Measurements from ENCODE around the gene KRTAP6-2. TPM values are rescaled to one million over a fixed set of nuclear protein-coding genes. Genes with fewer than 3 reads are reported as not detected.

KRTAP6-2 gene
- total RNA-seq, 4 donors from 2014 or later = not detected

DNA sequence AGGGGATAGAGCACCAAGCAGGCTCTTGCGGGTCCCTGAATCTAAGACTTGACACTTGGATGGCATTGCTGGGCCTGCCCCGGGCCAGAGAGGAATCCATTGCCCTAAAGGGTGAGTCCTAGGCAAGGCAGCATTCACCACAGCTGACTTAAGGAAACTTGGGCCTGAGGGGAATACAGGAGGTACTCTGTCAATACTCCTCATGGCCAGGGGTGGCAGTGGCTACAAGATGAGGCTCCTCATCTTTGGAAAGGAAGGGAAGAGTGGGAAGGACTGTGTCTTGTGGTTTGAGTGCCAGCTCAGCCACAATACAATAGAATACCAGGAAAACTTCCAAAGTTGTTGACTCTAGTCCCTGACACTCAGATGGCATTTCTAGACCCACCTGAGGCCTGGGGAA, 7.3 kb upstream of the KRTAP6-2 start:
- Histone ChIP-seq H3K4me1 (no peaks in the 10 kb centered on the region), H3K9me3 (no peaks in the 10 kb centered on the region), H3K27ac (replicated peaks in 1 of 4) (no peak overlapping the region), H3K36me3 (no peaks in the 10 kb centered on the region), H3K4me3 (no peak overlapping the region), H3K27me3 (no peaks in the 10 kb centered on the region)
- no CpG with 5 or more reads among the region's 2 CpGs for WGBS
- intact Hi-C loops (cut with DNase I) = no loop called here
- TF ChIP-seq POLR2AphosphoS5 (IDR thresholded peaks at IDR 0.05) (no peak), POLR2A (IDR thresholded peaks at IDR 0.05; ENCODE audit: low read depth) (no peak), EP300 (IDR thresholded peaks at IDR 0.05) (no peak)
- DNase-seq (ENCODE audit: extremely low spot score) = no peak

DNA sequence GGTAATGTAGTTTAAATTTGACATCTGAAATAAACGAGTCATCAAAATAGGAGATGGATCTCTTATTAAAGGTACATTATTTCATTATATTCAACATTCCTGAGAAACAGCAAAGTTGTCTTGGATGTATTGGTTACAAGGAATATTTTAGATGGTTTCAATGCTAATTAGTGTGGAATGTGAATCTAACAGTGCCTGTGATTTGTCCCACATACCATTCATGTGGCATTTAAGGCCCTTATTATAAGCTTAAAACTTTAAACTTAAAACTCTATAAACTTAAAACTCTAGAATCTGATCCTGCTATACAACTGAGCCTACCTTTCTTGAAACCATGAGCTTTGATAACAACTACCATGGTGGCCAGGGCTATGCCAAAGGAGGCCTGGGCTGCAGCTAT, 2.1 kb upstream of the KRTAP6-2 start, which contains the start of gene KRTAP22-1:
KRTAP22-1 (plus strand) TSS at position 301 of the 400 bp plus-strand sequence.
- TF ChIP-seq POLR2A (IDR thresholded peaks at IDR 0.05; ENCODE audit: low read depth) = no peak
- no peak for TF ChIP-seq EP300 (IDR thresholded peaks at IDR 0.05)
- TF ChIP-seq POLR2AphosphoS5 (IDR thresholded peaks at IDR 0.05) = no peak
- TF ChIP-seq, protein P1, sequence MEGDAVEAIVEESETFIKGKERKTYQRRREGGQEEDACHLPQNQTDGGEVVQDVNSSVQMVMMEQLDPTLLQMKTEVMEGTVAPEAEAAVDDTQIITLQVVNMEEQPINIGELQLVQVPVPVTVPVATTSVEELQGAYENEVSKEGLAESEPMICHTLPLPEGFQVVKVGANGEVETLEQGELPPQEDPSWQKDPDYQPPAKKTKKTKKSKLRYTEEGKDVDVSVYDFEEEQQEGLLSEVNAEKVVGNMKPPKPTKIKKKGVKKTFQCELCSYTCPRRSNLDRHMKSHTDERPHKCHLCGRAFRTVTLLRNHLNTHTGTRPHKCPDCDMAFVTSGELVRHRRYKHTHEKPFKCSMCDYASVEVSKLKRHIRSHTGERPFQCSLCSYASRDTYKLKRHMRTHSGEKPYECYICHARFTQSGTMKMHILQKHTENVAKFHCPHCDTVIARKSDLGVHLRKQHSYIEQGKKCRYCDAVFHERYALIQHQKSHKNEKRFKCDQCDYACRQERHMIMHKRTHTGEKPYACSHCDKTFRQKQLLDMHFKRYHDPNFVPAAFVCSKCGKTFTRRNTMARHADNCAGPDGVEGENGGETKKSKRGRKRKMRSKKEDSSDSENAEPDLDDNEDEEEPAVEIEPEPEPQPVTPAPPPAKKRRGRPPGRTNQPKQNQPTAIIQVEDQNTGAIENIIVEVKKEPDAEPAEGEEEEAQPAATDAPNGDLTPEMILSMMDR (IDR thresholded peaks at IDR 0.05) = no peak
- Histone ChIP-seq H3K36me3 (no peaks in the 10 kb centered on the region), H3K27me3 (no peaks in the 10 kb centered on the region), H3K9me3 (no peaks in the 10 kb centered on the region), H3K4me1 (no peaks in the 10 kb centered on the region), H3K27ac (replicated peaks in 1 of 4) (no peak within 1 kb of the TSS), H3K4me3 (no peak within 1 kb of the TSS)
- intact Hi-C loops (cut with DNase I) = no loop called here
- WGBS = 94% methylated on average over 1 of the region's 1 CpG
- no peak for DNase-seq (ENCODE audit: extremely low spot score)

DNA sequence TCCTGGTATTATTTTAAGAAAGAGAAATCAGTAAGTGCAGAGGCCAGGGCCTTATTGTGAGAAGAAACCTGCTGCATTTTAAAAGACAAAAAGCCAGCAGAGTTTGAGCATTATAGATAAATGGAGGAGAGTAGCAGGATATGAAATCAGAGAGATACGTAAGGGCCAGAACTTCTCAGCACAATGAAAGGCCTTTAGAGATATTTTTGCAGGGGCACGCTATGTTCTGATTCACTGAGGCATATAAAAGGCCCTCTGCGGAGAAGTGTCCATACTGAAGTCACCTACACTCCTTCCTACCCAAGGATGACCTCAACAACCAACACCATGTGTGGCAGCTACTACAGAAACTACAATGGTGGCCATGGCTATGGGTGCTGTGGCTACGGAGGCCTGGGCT, 6.6 kb downstream of the KRTAP6-2 start, which contains the start of gene KRTAP6-3:
KRTAP6-3 (plus strand) TSS at position 301 of the 400 bp plus-strand sequence; CDS start at position 307, 6 bp downstream.
- H3K9me3 ChIP-seq = no peaks in the 10 kb centered on the region
- no peak within 1 kb of the TSS for H3K4me3 ChIP-seq
- TF ChIP-seq, protein P1 (IDR thresholded peaks at IDR 0.05) = no peak
- TF ChIP-seq EP300 (IDR thresholded peaks at IDR 0.05) (no peak), POLR2AphosphoS5 (IDR thresholded peaks at IDR 0.05) (no peak), POLR2A (IDR thresholded peaks at IDR 0.05; ENCODE audit: low read depth) (no peak)
- no peaks in the 10 kb centered on the region for H3K4me1 ChIP-seq
- WGBS = 78% methylated on average over 4 of the region's 4 CpGs
- H3K36me3 ChIP-seq = no peaks in the 10 kb centered on the region
- DNase-seq (ENCODE audit: extremely low spot score) = no peak
- intact Hi-C loops (cut with DNase I) = no loop called here
- H3K27ac ChIP-seq (replicated peaks in 1 of 4) = no peak within 1 kb of the TSS
- H3K27me3 ChIP-seq = no peaks in the 10 kb centered on the region

DNA sequence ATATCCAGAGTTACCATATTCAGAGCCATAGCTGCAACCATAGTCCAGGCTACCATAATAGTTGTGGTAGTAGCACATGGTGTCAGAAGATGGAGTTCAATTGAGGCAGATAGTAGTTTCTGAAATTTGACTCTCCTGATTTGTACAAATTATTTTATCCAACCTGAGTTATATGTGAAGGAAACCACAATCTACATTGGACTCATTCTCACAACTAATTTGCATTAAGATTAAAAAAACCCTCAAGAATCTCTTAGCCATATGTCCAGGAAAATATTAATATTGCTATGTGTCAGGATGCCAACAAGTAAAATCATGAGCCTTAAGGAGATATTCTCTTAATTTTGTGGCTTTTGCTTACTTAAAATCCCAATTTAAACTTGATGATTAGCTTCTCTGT, 8.4 kb downstream of the KRTAP6-2 start, which contains the start of gene KRTAP22-2:
KRTAP22-2 (minus strand) TSS at position 101 of the 400 bp plus-strand sequence.
- Histone ChIP-seq H3K4me1 (no peaks in the 10 kb centered on the region), H3K4me3 (no peak within 1 kb of the TSS), H3K36me3 (no peaks in the 10 kb centered on the region), H3K9me3 (no peaks in the 10 kb centered on the region), H3K27me3 (no peaks in the 10 kb centered on the region), H3K27ac (replicated peaks in 1 of 4) (no peak within 1 kb of the TSS)
- no peak for DNase-seq (ENCODE audit: extremely low spot score)
- intact Hi-C loops (cut with DNase I) = no loop called here
- TF ChIP-seq EP300 (IDR thresholded peaks at IDR 0.05) (no peak), POLR2AphosphoS5 (IDR thresholded peaks at IDR 0.05) (no peak), POLR2A (IDR thresholded peaks at IDR 0.05; ENCODE audit: low read depth) (no peak)
- TF ChIP-seq, protein P1 (IDR thresholded peaks at IDR 0.05) = no peak

DNA sequence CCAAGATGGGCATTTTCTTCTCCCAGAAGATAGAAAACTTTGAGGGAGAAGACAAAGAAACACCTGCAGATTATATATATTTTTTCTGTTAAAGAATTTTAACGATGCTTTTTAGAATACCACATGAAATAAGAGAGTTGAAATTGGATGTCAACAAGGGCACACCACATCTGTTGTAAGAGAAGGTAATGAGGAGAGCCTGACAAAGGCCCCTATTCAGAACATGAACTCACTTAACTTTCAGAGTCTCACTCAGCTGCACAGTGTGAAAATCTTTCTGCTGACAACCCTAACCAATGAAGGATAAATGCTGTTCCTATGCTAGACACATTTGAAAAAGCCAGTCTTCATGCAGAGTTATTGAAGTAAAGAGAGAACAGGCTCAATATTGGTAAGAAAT, 15.8 kb downstream of the KRTAP6-2 start:
- Histone ChIP-seq H3K9me3 (peaks cover 0 to 5% (median 0%) of the 10 kb centered on the region in 4 donors), H3K36me3 (no peaks in the 10 kb centered on the region), H3K4me3 (no peak overlapping the region), H3K27me3 (no peaks in the 10 kb centered on the region), H3K4me1 (no peaks in the 10 kb centered on the region), H3K27ac (replicated peaks in 1 of 4) (no peak overlapping the region)
- intact Hi-C loops (cut with DNase I) = no loop called here
- TF ChIP-seq POLR2AphosphoS5 (IDR thresholded peaks at IDR 0.05) = no peak
- TF ChIP-seq POLR2A (IDR thresholded peaks at IDR 0.05; ENCODE audit: low read depth) = no peak
- TF ChIP-seq, protein P1 (IDR thresholded peaks at IDR 0.05) = no peak
- TF ChIP-seq EP300 (IDR thresholded peaks at IDR 0.05) = no peak
- no peak for DNase-seq (ENCODE audit: extremely low spot score)
- 83% methylated on average over 1 of the region's 1 CpG for WGBS

Data from esophagus muscularis mucosa (tissue), 4 donors.